Measurements from ENCODE around the gene NDUFB10.
"Not testable (repeated sequence)": the region's sequence is repeated elsewhere in the genome, so short reads cannot be mapped to it uniquely, and the experiment has no call there.

NDUFB10 gene

GRCh38 chr16:1958715-1959268 is 546 bp upstream of the NDUFB10 start:
- ChIA-PET POLR2A (interaction anchor here (0.7 to 3.6 kb wide), 4 partner anchors 10 to 177 kb away, joined by 3 to 29 read pairs (median 4); partner anchors contain the start of genes MSRB1, NUBP2 and SPSB3), CTCF (interaction anchor here (1.1 to 1.3 kb wide), 2 partner anchors 12 to 17 kb away, joined by 3 to 4 read pairs; no protein-coding TSS in a partner anchor)
- DNase-seq (ENCODE audit: extremely low spot score), result no peak
- no peak for TF ChIP-seq PKNOX1 (IDR thresholded peaks at IDR 0.05)
- TF ChIP-seq HDGF (IDR thresholded peaks at IDR 0.05; ENCODE audit: borderline replicate concordance), result no peak
- TF ChIP-seq TARDBP (IDR thresholded peaks at IDR 0.05), result no peak
- no peak for TF ChIP-seq SP1 (IDR thresholded peaks at IDR 0.05)
- TF ChIP-seq ARNT (IDR thresholded peaks at IDR 0.05), result no peak
- no peak for TF ChIP-seq FOXM1 (IDR thresholded peaks at IDR 0.05; ENCODE audit: borderline replicate concordance)
- TF ChIP-seq NFRKB (IDR thresholded peaks at IDR 0.05), result no peak
- no peak for TF ChIP-seq SUZ12 (IDR thresholded peaks at IDR 0.05)
- no peak for TF ChIP-seq L3MBTL2 (conservative IDR thresholded peaks at IDR 0.05)
- no peak for TF ChIP-seq FOXA1 (IDR thresholded peaks at IDR 0.05)
- no peak for TF ChIP-seq BHLHE40 (IDR thresholded peaks at IDR 0.05; ENCODE audit: borderline replicate concordance)
- TF ChIP-seq ZNF384 (IDR thresholded peaks at IDR 0.05), result no peak
- no peak for TF ChIP-seq FOXK2 (IDR thresholded peaks at IDR 0.05)
- TF ChIP-seq CTBP1 (IDR thresholded peaks at IDR 0.05; ENCODE audit: borderline replicate concordance), result no peak
- TF ChIP-seq ELF4 (IDR thresholded peaks at IDR 0.05), result no peak
- TF ChIP-seq LEF1 (IDR thresholded peaks at IDR 0.05; ENCODE audit: borderline replicate concordance), result no peak

- POLR2A ChIA-PET, result interaction anchor here (0.6 to 3.6 kb wide), 16 partner anchors 9 to 194 kb away, joined by 3 to 33 read pairs (median 6); partner anchors contain the start of genes FAHD1, MSRB1, NOXO1 and NUBP2
- TF ChIP-seq SP1 (IDR thresholded peaks at IDR 0.05) (no peak), HDGF (IDR thresholded peaks at IDR 0.05; ENCODE audit: borderline replicate concordance) (no peak), SUZ12 (IDR thresholded peaks at IDR 0.05) (no peak), PKNOX1 (IDR thresholded peaks at IDR 0.05) (no peak), CTBP1 (IDR thresholded peaks at IDR 0.05; ENCODE audit: borderline replicate concordance) (peak; percentile 5; the same call in 1 of the 2 replicates), LEF1 (IDR thresholded peaks at IDR 0.05; ENCODE audit: borderline replicate concordance) (no peak), NFRKB (IDR thresholded peaks at IDR 0.05) (no peak; the same call in 1 of the 2 replicates), TARDBP (IDR thresholded peaks at IDR 0.05) (no peak), FOXM1 (IDR thresholded peaks at IDR 0.05; ENCODE audit: borderline replicate concordance) (no peak), FOXA1 (IDR thresholded peaks at IDR 0.05) (no peak), ARNT (IDR thresholded peaks at IDR 0.05) (peak; percentile 57), FOXK2 (IDR thresholded peaks at IDR 0.05) (no peak), ZNF384 (IDR thresholded peaks at IDR 0.05) (no peak), L3MBTL2 (conservative IDR thresholded peaks at IDR 0.05) (peak; percentile 66), ELF4 (IDR thresholded peaks at IDR 0.05) (peak; percentile 84), BHLHE40 (IDR thresholded peaks at IDR 0.05; ENCODE audit: borderline replicate concordance) (no peak; the same call in 1 of the 2 replicates)
- CTCF ChIA-PET, result interaction anchor here (1.1 to 2.2 kb wide), 3 partner anchors 20 to 38 kb away, joined by 3 to 11 read pairs (median 5); no protein-coding TSS in a partner anchor
- DNase-seq (ENCODE audit: extremely low spot score), result no peak
Measured at GRCh38 chr16:1960665-1961630, 1.6 kb downstream of the NDUFB10 start.

GRCh38 chr16:1961651-1962067 is 2.3 kb downstream of the NDUFB10 start:
- DNase-seq (ENCODE audit: extremely low spot score), result peak; percentile 25
- POLR2A ChIA-PET, result interaction anchor here (1.1 to 3.6 kb wide), 8 partner anchors 9 to 194 kb away, joined by 4 to 33 read pairs (median 10); partner anchors contain the start of genes MSRB1, NUBP2, SPSB3 and TBL3
- no peak for TF ChIP-seq SUZ12 (IDR thresholded peaks at IDR 0.05)
- peak; percentile 32; the same call in 1 of the 2 replicates for TF ChIP-seq ELF4 (IDR thresholded peaks at IDR 0.05)
- CTCF ChIA-PET, result interaction anchor here (1.6 to 2.2 kb wide), 2 partner anchors 21 to 39 kb away, joined by 5 to 11 read pairs; no protein-coding TSS in a partner anchor

- ChIA-PET CTCF (interaction anchor here (2.2 kb wide), 1 partner anchor 21 kb away, joined by 11 read pairs; no protein-coding TSS in a partner anchor), POLR2A (interaction anchor here (1.1 to 4.6 kb wide), 8 partner anchors 8 to 180 kb away, joined by 4 to 95 read pairs (median 12); partner anchors contain the start of genes MSRB1, NUBP2, SPSB3 and TBL3)
- DNase-seq (ENCODE audit: extremely low spot score), result not testable (repeated sequence)
Measured at GRCh38 chr16:1962161-1963153, 3.1 kb downstream of the NDUFB10 start.

- CTCF ChIA-PET, result interaction anchor here (1.4 kb wide), 1 partner anchor 23 kb away, joined by 7 read pairs; no protein-coding TSS in a partner anchor
- POLR2A ChIA-PET, result interaction anchor here (0.7 to 4.6 kb wide), 56 partner anchors 8 to 261 kb away, joined by 3 to 95 read pairs (median 6); partner anchors contain the start of genes FAHD1, GFER, HAGH and MAPK8IP3
- DNase-seq (ENCODE audit: extremely low spot score), result no peak
- no peak for TF ChIP-seq L3MBTL2 (conservative IDR thresholded peaks at IDR 0.05)
- TF ChIP-seq NFRKB (IDR thresholded peaks at IDR 0.05), result no peak
- no peak for TF ChIP-seq SP1 (IDR thresholded peaks at IDR 0.05)
- no peak for TF ChIP-seq PKNOX1 (IDR thresholded peaks at IDR 0.05)
- no peak for TF ChIP-seq FOXK2 (IDR thresholded peaks at IDR 0.05)
- TF ChIP-seq BHLHE40 (IDR thresholded peaks at IDR 0.05; ENCODE audit: borderline replicate concordance), result no peak
- TF ChIP-seq ZNF384 (IDR thresholded peaks at IDR 0.05), result no peak
- TF ChIP-seq TARDBP (IDR thresholded peaks at IDR 0.05), result no peak
- TF ChIP-seq ELF4 (IDR thresholded peaks at IDR 0.05), result no peak
- TF ChIP-seq HDGF (IDR thresholded peaks at IDR 0.05; ENCODE audit: borderline replicate concordance), result no peak
- no peak for TF ChIP-seq LEF1 (IDR thresholded peaks at IDR 0.05; ENCODE audit: borderline replicate concordance)
- no peak for TF ChIP-seq CTBP1 (IDR thresholded peaks at IDR 0.05; ENCODE audit: borderline replicate concordance)
- TF ChIP-seq FOXM1 (IDR thresholded peaks at IDR 0.05; ENCODE audit: borderline replicate concordance), result no peak
Measured at GRCh38 chr16:1963806-1964505, 4.6 kb downstream of the NDUFB10 start.

Data from HEK293T (cell line).